ENCODE results near the gene GUCA1A. TPM values are rescaled to one million over a fixed set of nuclear protein-coding genes. Genes with fewer than 3 reads are reported as not detected.

Gene GUCA1A
- total and polyA plus RNA-seq, 12 donors: not detected

- no peak for DNase-seq
- Histone ChIP-seq H3K27ac (no peak overlapping the region), H3K27me3 (no peaks in the 10 kb centered on the region), H3K9me3 (no peaks in the 10 kb centered on the region), H3K36me3 (peaks cover 0 to 5% (median 0%) of the 10 kb centered on the region in 9 donors), H3K4me1 (peaks cover 0 to 16% (median 0%) of the 10 kb centered on the region in 9 donors), H3K4me3 (no peak overlapping the region)
- ATAC-seq: no peak
- intact Hi-C loops (cut with DNase I): no loop called here
- TF ChIP-seq, protein P1, sequence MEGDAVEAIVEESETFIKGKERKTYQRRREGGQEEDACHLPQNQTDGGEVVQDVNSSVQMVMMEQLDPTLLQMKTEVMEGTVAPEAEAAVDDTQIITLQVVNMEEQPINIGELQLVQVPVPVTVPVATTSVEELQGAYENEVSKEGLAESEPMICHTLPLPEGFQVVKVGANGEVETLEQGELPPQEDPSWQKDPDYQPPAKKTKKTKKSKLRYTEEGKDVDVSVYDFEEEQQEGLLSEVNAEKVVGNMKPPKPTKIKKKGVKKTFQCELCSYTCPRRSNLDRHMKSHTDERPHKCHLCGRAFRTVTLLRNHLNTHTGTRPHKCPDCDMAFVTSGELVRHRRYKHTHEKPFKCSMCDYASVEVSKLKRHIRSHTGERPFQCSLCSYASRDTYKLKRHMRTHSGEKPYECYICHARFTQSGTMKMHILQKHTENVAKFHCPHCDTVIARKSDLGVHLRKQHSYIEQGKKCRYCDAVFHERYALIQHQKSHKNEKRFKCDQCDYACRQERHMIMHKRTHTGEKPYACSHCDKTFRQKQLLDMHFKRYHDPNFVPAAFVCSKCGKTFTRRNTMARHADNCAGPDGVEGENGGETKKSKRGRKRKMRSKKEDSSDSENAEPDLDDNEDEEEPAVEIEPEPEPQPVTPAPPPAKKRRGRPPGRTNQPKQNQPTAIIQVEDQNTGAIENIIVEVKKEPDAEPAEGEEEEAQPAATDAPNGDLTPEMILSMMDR (IDR thresholded peaks at IDR 0.05): no peak
- 92 to 94% methylated on average over 5 of the region's 5 CpGs for WGBS, 2 donors
These were observed 20.9 kb downstream of the GUCA1A start for GRCh38 chr6:42194056-42194455.

GRCh38 chr6:42195415-42195814 is 22.3 kb downstream of the GUCA1A start:
- no peak for ATAC-seq
- 93% methylated on average over 4 of the region's 4 CpGs for WGBS, 2 donors
- H3K9me3 ChIP-seq: peaks cover 0 to 6% (median 0%) of the 10 kb centered on the region in 11 donors

GRCh38 chr6:42197555-42198362 is 24.6 kb downstream of the GUCA1A start:
- no peaks in the 10 kb centered on the region for H3K27me3 ChIP-seq
- ATAC-seq (no peak), DNase-seq (no peak)
- H3K9me3 ChIP-seq: peaks cover 0 to 6% (median 0%) of the 10 kb centered on the region in 11 donors
- peaks cover 0 to 20% (median 4%) of the 10 kb centered on the region in 9 donors for H3K4me1 ChIP-seq
- TF ChIP-seq, protein P1 (IDR thresholded peaks at IDR 0.05): no peak
- H3K36me3 ChIP-seq: peaks cover 0 to 16% (median 0%) of the 10 kb centered on the region in 9 donors
- intact Hi-C loops (cut with DNase I): no loop called here
- 74 to 78% methylated on average over 13 of the region's 13 CpGs for WGBS, 2 donors
- H3K4me3 ChIP-seq: no peak overlapping the region
- H3K27ac ChIP-seq: no peak overlapping the region

More at GRCh38 chr6:42195415-42195814, 22.3 kb downstream of the GUCA1A start:
- intact Hi-C loops (cut with DNase I): no loop called here
- no peak overlapping the region for H3K27ac ChIP-seq
- peaks cover 0 to 19% (median 2%) of the 10 kb centered on the region in 9 donors for H3K4me1 ChIP-seq
- TF ChIP-seq, protein P1 (IDR thresholded peaks at IDR 0.05): no peak
- DNase-seq: no peak
- H3K27me3 ChIP-seq: no peaks in the 10 kb centered on the region
- peaks cover 0 to 8% (median 0%) of the 10 kb centered on the region in 9 donors for H3K36me3 ChIP-seq
- no peak overlapping the region for H3K4me3 ChIP-seq

DNA sequence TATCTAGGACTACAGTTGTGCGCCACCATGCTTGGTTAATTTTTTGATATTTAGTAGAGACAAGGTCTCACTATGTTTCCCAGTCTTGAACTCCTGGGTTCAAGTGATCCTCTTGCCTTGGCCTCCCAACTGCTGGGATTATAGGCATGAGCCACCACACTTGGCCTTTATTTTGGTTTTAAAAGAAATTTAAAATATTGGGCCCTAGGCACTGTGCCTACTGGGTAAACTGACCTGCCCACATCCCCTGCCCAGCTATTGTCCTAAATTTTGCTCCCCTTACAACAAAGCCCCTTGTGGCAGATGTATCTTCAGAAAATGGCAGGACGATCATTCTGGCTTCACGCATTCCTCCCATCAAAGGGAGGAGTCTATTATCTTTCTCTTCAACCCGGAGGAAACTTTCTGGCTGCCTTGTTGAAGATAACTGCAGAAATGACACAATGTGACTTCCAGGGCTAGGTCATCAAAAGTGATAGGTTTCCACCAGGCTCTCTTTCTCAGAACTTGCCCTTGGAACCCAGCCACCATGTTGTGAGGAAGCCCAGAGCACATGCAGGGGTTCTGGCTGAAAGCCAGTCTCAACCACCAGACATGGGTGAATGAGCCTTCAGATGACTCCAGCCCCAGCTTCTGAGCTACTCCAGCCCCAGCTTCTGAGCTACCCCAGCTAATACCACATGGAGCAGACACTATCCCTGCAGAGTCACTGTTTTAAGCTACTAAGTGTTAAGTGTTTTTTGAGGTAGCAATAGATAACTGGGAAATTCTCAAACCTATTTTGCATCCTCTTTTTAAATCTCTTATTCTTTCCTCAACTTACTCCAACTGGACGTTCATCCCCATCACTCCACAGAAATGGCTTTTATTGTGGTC is 26.2 kb downstream of the GUCA1A start:
- ATAC-seq (peak in 2 of 8 donors; percentile 11 to 42), DNase-seq (peak in 1 of 2 donors; percentile 16)
- no peak overlapping the region for H3K27ac ChIP-seq
- peaks cover 0 to 31% (median 0%) of the 10 kb centered on the region in 9 donors for H3K36me3 ChIP-seq
- TF ChIP-seq, protein P1 (IDR thresholded peaks at IDR 0.05): no peak
- no peak overlapping the region for H3K4me3 ChIP-seq
- intact Hi-C loops (cut with DNase I): no loop called here
- WGBS, 2 donors: 77 to 86% methylated on average over 5 of the region's 5 CpGs
- peaks cover 0 to 6% (median 0%) of the 10 kb centered on the region in 11 donors for H3K9me3 ChIP-seq
- peaks cover 0 to 20% (median 4%) of the 10 kb centered on the region in 9 donors for H3K4me1 ChIP-seq
- no peaks in the 10 kb centered on the region for H3K27me3 ChIP-seq
